Duodenal mucosa (tissue), 2 donors: Measurements from ENCODE around the gene P3H1.

ENCODE experiments used
- H3K27ac ChIP-seq: one replicate; pipeline ENCODE4 v1.7.0; 2013; ENCODE audit warnings: low read depth, low read length
- H3K27me3 ChIP-seq, 2 donors: one replicate each; pipeline ENCODE4 v1.7.0; 2013; ENCODE audit warnings: low read length in 2 of 2, control low read depth in 1 of 2; ENCODE audit not compliant: insufficient read depth in 2 of 2, control insufficient read depth in 1 of 2
- H3K36me3 ChIP-seq, 2 donors: one replicate each; pipeline ENCODE4 v1.7.0; 2013; ENCODE audit warnings: low read length in 2 of 2, control low read depth in 1 of 2; ENCODE audit not compliant: insufficient read depth in 2 of 2, control insufficient read depth in 1 of 2
- H3K4me1 ChIP-seq, 2 donors: one replicate each; pipeline ENCODE4 v1.7.0; 2013; ENCODE audit warnings: low read length in 2 of 2, control low read depth in 1 of 2; ENCODE audit not compliant: insufficient read depth in 2 of 2, control insufficient read depth in 1 of 2
- H3K4me3 ChIP-seq, 2 donors: one replicate each; pipeline ENCODE4 v1.7.0; 2013; ENCODE audit warnings: low read length in 2 of 2, low read depth in 1 of 2
- H3K9ac ChIP-seq, 2 donors: one replicate each; pipeline ENCODE4 v1.7.0; 2013; ENCODE audit warnings: low read length in 2 of 2, low read depth in 1 of 2
- H3K9me3 ChIP-seq, 2 donors: one replicate each; pipeline ENCODE4 v1.7.0; 2013; ENCODE audit warnings: low read length in 2 of 2, control low read depth in 1 of 2; ENCODE audit not compliant: control insufficient read depth in 1 of 2

The P3H1 gene

GRCh38 chr1:42788021-42788420 is 21.2 kb upstream of the P3H1 start:
- H3K27me3 ChIP-seq: no peaks in the 10 kb centered on the region
- no peaks in the 10 kb centered on the region for H3K36me3 ChIP-seq
- no peak overlapping the region for H3K27ac ChIP-seq
- no peaks in the 10 kb centered on the region for H3K9me3 ChIP-seq
- peaks cover 0 to 8% of the 10 kb centered on the region in 2 donors for H3K4me1 ChIP-seq
- no peak overlapping the region for H3K4me3 ChIP-seq
- no peak overlapping the region for H3K9ac ChIP-seq

DNA sequence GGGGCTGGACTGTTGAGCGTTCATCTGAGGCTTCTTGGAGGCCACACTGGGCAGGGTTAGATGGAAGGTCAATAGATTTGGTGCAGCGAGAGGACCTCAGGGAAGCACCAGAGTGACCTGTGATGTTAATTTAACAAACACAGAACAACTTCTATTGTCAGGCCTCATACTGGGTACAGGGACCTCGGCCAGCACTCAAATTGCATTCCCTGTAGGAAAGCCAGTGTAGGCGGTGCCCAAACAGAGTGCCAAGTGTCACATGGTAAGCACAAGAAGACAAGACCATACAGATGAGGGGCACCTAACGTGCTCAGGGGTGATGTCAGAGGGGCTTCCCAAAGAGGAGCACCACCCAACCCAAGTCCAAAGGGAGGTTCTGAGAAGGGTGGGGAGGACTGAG is 19.3 kb upstream of the P3H1 start:
- peaks cover 0 to 8% of the 10 kb centered on the region in 2 donors for H3K4me1 ChIP-seq
- H3K27me3 ChIP-seq: no peaks in the 10 kb centered on the region
- H3K36me3 ChIP-seq: peaks cover 4% of the 10 kb centered on the region in 2 donors
- no peak overlapping the region for H3K27ac ChIP-seq
- no peaks in the 10 kb centered on the region for H3K9me3 ChIP-seq
- no peak overlapping the region for H3K9ac ChIP-seq
- no peak overlapping the region for H3K4me3 ChIP-seq

DNA sequence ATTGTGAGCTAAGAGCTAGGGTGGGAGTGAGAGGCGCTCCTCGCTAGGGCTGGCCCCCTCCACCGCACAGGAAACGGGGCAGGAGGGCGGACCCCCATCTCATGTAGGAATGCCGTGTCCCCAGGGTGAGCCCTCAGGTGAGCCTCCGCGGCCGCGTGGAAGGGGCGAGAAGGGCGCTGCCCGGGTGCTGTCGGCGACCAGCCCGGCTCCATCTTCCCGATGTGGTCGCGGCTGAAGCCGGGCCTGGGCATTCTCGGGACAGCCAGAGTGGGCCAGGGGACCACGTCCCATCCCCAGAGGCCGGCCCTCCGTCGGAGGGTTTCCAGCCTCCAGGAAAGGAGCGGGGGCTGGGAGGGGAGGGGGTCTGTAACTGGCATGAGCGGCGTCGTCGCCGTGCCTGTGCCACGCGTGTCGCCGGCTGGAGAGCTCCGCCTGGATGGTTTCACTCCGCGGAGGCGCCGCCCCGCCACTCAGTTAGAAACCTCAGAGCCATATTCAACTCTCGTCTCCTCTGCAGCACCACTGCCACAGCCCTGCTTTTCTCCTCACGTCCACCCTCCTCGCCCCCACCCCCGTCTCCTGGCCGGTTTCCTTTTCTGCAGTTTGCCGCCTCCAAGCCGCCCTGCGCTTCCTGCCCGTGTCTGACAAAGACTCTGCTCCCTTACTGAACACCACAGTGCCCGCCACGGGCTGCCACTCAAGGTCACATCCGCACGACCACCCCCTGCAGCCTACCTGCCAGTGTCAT is 18.3 kb upstream of the P3H1 start, which contains the start of gene TMEM269:
Gene TMEM269, plus strand, starts transcription at position 46 of the 748 bp plus-strand sequence. CDS start 4,903 bp downstream, outside the sequence.
- H3K27me3 ChIP-seq: no peaks in the 10 kb centered on the region
- no peak within 1 kb of the TSS for H3K27ac ChIP-seq
- peak within 1 kb of the TSS in 1 of 2 donors; percentile 25 for H3K9ac ChIP-seq
- H3K4me1 ChIP-seq: peaks cover 0 to 8% of the 10 kb centered on the region in 2 donors
- peaks cover 4 to 11% of the 10 kb centered on the region in 2 donors for H3K36me3 ChIP-seq
- H3K4me3 ChIP-seq: peak within 1 kb of the TSS; percentile 58 to 60
- no peaks in the 10 kb centered on the region for H3K9me3 ChIP-seq

GRCh38 chr1:42784547-42784945 is 17.7 kb upstream of the P3H1 start:
- Histone ChIP-seq H3K4me1 (peaks cover 0 to 8% of the 10 kb centered on the region in 2 donors), H3K9ac (no peak overlapping the region), H3K9me3 (no peaks in the 10 kb centered on the region), H3K27me3 (no peaks in the 10 kb centered on the region), H3K36me3 (peaks cover 7 to 13% of the 10 kb centered on the region in 2 donors), H3K4me3 (peak overlapping the region in 1 of 2 donors; percentile 58), H3K27ac (no peak overlapping the region)

DNA sequence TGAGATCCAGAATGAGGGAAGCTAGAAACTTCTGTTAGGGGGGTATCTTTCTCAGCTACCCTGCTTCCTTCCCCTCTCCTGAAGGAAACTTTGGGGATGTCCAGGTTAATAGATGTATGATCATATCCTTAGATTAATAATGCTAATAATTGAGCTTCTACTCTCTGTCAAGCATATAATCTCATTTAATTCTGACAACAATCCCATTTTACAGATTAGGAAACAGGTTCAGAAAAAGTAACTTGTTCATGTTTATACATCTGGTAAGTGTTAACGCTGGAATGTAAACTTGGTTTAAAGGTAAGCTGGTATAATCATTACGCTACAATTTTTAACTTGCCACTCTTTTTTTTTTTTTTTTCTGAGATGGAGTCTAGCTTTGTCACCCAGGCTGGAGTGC is 16.3 kb upstream of the P3H1 start:
- no peak overlapping the region for H3K4me3 ChIP-seq
- H3K36me3 ChIP-seq: peaks cover 15 to 21% of the 10 kb centered on the region in 2 donors
- no peaks in the 10 kb centered on the region for H3K27me3 ChIP-seq
- no peaks in the 10 kb centered on the region for H3K9me3 ChIP-seq
- H3K27ac ChIP-seq: no peak overlapping the region
- H3K9ac ChIP-seq: no peak overlapping the region
- peaks cover 0 to 8% of the 10 kb centered on the region in 2 donors for H3K4me1 ChIP-seq

- H3K27me3 ChIP-seq: no peaks in the 10 kb centered on the region
- no peak overlapping the region for H3K4me3 ChIP-seq
- no peak overlapping the region for H3K9ac ChIP-seq
- no peaks in the 10 kb centered on the region for H3K9me3 ChIP-seq
- peaks cover 36 to 48% of the 10 kb centered on the region in 2 donors for H3K36me3 ChIP-seq
- peaks cover 0 to 4% of the 10 kb centered on the region in 2 donors for H3K4me1 ChIP-seq
- H3K27ac ChIP-seq: no peak overlapping the region
These were observed 13.3 kb upstream of the P3H1 start for GRCh38 chr1:42780176-42780575.

GRCh38 chr1:42779725-42780124 is 12.9 kb upstream of the P3H1 start:
- Histone ChIP-seq H3K36me3 (peaks cover 41 to 52% of the 10 kb centered on the region in 2 donors), H3K9ac (no peak overlapping the region), H3K4me3 (no peak overlapping the region), H3K9me3 (no peaks in the 10 kb centered on the region), H3K27me3 (no peaks in the 10 kb centered on the region), H3K27ac (no peak overlapping the region), H3K4me1 (no peaks in the 10 kb centered on the region)

DNA sequence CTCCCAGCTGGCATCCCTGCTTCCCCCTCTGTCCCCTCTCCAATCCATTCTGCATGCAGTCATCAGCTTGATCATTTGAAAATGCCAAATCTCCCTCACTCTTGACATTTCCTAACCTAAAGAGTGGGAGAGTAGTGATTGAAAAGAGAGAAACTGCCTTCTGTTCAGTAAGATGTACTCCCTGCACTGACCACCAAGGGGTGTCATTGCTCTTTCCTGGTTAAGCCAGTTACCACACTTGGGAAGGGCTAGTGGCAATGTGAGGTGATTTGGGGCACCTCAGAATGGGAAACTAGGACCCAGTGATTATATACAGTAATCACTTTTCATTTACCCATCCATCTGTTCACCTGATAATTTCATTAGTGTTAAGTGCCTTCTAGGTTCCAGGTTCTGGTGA is 11.0 kb upstream of the P3H1 start:
- H3K9me3 ChIP-seq: no peaks in the 10 kb centered on the region
- H3K27me3 ChIP-seq: no peaks in the 10 kb centered on the region
- no peak overlapping the region for H3K27ac ChIP-seq
- H3K9ac ChIP-seq: no peak overlapping the region
- H3K4me1 ChIP-seq: no peaks in the 10 kb centered on the region
- no peak overlapping the region for H3K4me3 ChIP-seq
- H3K36me3 ChIP-seq: peaks cover 44 to 66% of the 10 kb centered on the region in 2 donors

- H3K4me3 ChIP-seq: no peak overlapping the region
- H3K4me1 ChIP-seq: no peaks in the 10 kb centered on the region
- no peak overlapping the region for H3K27ac ChIP-seq
- no peaks in the 10 kb centered on the region for H3K9me3 ChIP-seq
- H3K9ac ChIP-seq: no peak overlapping the region
- peaks cover 40 to 63% of the 10 kb centered on the region in 2 donors for H3K36me3 ChIP-seq
- no peaks in the 10 kb centered on the region for H3K27me3 ChIP-seq
These were observed 9.7 kb upstream of the P3H1 start for GRCh38 chr1:42776502-42776901.

- Histone ChIP-seq H3K4me3 (no peak overlapping the region), H3K27me3 (no peaks in the 10 kb centered on the region), H3K36me3 (peaks cover 39 to 55% of the 10 kb centered on the region in 2 donors), H3K4me1 (no peaks in the 10 kb centered on the region), H3K9me3 (no peaks in the 10 kb centered on the region), H3K9ac (no peak overlapping the region), H3K27ac (no peak overlapping the region)
These were observed 8.2 kb upstream of the P3H1 start for GRCh38 chr1:42774928-42775526.
